Activated CD8-positive, alpha-beta memory T cell treated with anti-CD3 and anti-CD28 coated beads, Interleukin-2, amount 50 U/mL, for 24 hours (primary cell): ENCODE measurements around the gene FGD4.

ENCODE experiments used
- DNase-seq: peaks from one replicate; pipeline ENCODE4 v3.0.0-alpha.2; 2020; ENCODE audit errors: extremely low read depth

FGD4 gene

GRCh38 chr12:32455607-32456071 lies 56.3 kb downstream of the FGD4 start:
- no peak for DNase-seq

- DNase-seq = no peak
Measured at GRCh38 chr12:32457251-32458025, 58.1 kb downstream of the FGD4 start.

- DNase-seq = no peak
Measured at GRCh38 chr12:32460638-32461037, 61.3 kb downstream of the FGD4 start.

GRCh38 chr12:32462908-32463307 lies 63.5 kb downstream of the FGD4 start:
- no peak for DNase-seq

GRCh38 chr12:32466187-32466586 lies 66.8 kb downstream of the FGD4 start:
- DNase-seq = no peak

GRCh38 chr12:32466986-32467711 lies 67.8 kb downstream of the FGD4 start:
- no peak for DNase-seq

- no peak for DNase-seq
Measured at GRCh38 chr12:32467959-32468863, 68.9 kb downstream of the FGD4 start.

GRCh38 chr12:32470936-32471470 lies 71.6 kb downstream of the FGD4 start:
- DNase-seq = no peak

GRCh38 chr12:32471591-32472001 lies 72.2 kb downstream of the FGD4 start:
- no peak for DNase-seq

- no peak for DNase-seq
Measured at GRCh38 chr12:32475724-32476123, 76.4 kb downstream of the FGD4 start.

GRCh38 chr12:32476446-32476845 lies 77.1 kb downstream of the FGD4 start:
- DNase-seq = no peak

- DNase-seq = no peak
Measured at GRCh38 chr12:32477714-32478113, 78.4 kb downstream of the FGD4 start.

GRCh38 chr12:32478166-32478565 lies 78.8 kb downstream of the FGD4 start:
- no peak for DNase-seq

- DNase-seq = no peak
Measured at GRCh38 chr12:32478858-32479725, 79.7 kb downstream of the FGD4 start.

- DNase-seq = no peak
Measured at GRCh38 chr12:32482226-32482625, 82.9 kb downstream of the FGD4 start.

- no peak for DNase-seq
Measured at GRCh38 chr12:32483499-32483898, 84.1 kb downstream of the FGD4 start.

- no peak for DNase-seq
Measured at GRCh38 chr12:32483993-32484392, 84.6 kb downstream of the FGD4 start.

- DNase-seq = no peak
Measured at GRCh38 chr12:32486158-32486557, 86.8 kb downstream of the FGD4 start.

- DNase-seq = no peak
Measured at GRCh38 chr12:32488132-32488531, 88.8 kb downstream of the FGD4 start.

- DNase-seq = no peak
Measured at GRCh38 chr12:32489070-32489469, 89.7 kb downstream of the FGD4 start.

GRCh38 chr12:32490801-32491200 lies 91.4 kb downstream of the FGD4 start:
- DNase-seq = no peak
